Brain microvascular endothelial cell (primary cell): ENCODE measurements around the gene PPM1M.

ENCODE experiments used
- DNase-seq: peaks from one replicate; pipeline ENCODE4 v3.0.0-alpha.2; 2020
- H3K27ac ChIP-seq: fragments of 250-450 bp; sonication (Bioruptor Pico); 2 replicates; pipeline ENCODE4 v1.5.1; 2020; ENCODE audit warnings: mild to moderate bottlenecking, moderate library complexity
- H3K27me3 ChIP-seq: fragments of 250-450 bp; sonication (Bioruptor Pico); replicated peaks from 2 replicates; pipeline ENCODE4 v1.5.1; 2020; ENCODE audit warnings: mild to moderate bottlenecking
- H3K36me3 ChIP-seq: fragments of 250-450 bp; sonication (Bioruptor Pico); replicated peaks from 2 replicates; pipeline ENCODE4 v1.5.1; 2020; ENCODE audit warnings: mild to moderate bottlenecking
- H3K4me3 ChIP-seq: 2 replicates; pipeline ENCODE4 v1.5.1; 2011; ENCODE audit warnings: low read depth, mild to moderate bottlenecking, control low read depth, low read length, moderate library complexity
- CTCF ChIP-seq: IDR thresholded peaks from 2 replicates; pipeline ENCODE4 v1.5.1; 2011; ENCODE audit warnings: low read depth, mild to moderate bottlenecking, moderate library complexity, low read length, control low read depth, inconsistent platforms; ENCODE audit errors: missing control alignments
- in situ Hi-C: cut with HindIII; loops from 2 replicates; pipeline ENCODE4 v1.10.0; 2017; ENCODE audit warnings: low sequenced_read_pairs, low pct_ligation_motif_present

PPM1M gene

GRCh38 chr3:52240059-52240885 lies 5.3 kb upstream of the PPM1M start:
- Histone ChIP-seq H3K27me3 (no peaks in the 10 kb centered on the region), H3K36me3 (no peaks in the 10 kb centered on the region), H3K4me3 (peak overlapping the region; percentile 93), H3K27ac (peak overlapping the region; percentile 43)
- in situ Hi-C loops: no loop called here
- peak; percentile 12 for TF ChIP-seq CTCF
- peak; percentile 88 for DNase-seq

DNA sequence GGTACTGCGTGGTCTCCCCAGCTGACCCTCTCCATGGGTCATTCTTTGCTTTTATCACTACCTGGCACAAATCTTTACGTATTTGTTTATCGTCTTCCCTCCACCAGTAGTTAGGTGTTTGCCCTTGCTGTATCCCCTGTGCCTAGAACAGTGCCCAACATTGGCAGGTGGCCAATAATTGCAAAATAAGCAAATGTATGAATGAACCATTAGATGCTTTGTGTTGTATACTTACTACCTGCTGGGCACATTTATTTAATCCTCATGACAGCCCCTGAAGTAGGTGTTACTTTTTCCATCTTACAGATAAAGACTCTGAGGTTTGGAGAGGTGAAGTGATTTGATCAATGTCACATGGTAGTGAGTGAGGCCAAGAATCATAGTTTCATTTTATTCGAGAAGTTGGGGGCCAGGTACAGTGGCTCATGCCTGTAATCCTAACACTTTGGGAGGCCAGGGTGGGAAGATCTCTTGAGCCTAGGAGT lies 4.6 kb upstream of the PPM1M start:
- TF ChIP-seq CTCF: no peak

DNA sequence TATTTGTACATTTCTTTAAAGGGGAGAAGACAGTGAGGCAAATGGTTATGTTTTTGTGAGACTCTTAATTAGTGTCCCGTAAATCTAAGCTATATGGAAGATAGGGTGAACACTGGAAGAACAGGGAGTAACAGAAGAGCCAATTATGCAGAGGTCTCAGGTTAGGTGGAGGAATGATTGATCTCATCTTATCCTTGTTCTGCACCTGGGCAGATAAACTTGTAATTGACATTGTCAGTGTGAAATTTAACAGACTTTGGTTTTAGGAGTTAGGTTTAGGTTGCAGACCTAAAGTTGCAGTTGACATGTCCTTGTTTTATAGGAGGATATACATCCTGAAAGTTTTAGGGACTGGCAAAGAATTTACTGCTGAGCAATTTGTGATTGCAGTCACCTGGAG lies 3.5 kb upstream of the PPM1M start:
- DNase-seq: no peak

More for the DNA sequence above, 4.6 kb upstream of the PPM1M start:
- H3K4me3 ChIP-seq: no peak overlapping the region
- DNase-seq: no peak
- H3K27ac ChIP-seq: no peak overlapping the region
- no peaks in the 10 kb centered on the region for H3K36me3 ChIP-seq
- no peaks in the 10 kb centered on the region for H3K27me3 ChIP-seq
- in situ Hi-C loops: no loop called here

DNA sequence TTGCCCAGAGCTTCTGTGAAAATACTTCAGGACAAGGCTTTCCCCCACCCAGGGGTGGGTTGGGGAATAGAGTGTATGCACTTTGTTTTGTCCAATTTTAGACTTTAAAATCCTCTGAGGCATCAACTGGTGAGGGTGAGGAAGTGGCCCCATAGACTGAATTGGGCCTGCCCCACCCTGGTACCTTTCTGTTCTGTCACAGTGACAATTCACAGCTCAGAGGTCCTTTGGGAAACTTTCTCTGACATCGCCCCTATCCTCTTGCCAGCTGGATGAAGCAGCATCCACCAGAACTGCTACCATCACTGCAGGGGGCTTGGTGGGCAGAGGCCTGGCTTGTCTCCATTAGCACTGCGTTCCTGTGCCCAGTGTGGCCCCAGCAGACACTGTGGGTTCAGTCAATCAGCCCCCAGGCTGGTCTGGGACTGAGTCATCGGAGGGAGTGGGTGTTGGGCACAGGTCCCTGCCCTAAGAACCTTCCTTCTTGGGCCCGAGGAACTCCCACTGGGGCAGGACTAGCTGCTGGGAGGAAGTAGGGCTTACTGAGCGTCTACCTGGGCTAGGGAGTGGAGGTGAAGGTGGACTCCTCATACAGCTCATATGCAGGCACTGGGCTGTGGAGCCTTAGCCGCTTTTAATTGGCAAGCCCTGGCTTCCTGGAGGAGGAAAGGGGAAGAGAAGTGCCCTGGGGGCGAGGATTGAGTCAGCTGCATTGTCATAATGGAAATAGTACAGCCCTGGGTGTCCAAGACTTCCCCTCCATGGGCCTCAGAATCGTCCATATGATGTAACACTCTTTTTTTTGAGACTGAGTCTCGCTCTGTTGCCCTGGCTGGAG lies 1.5 kb upstream of the PPM1M start:
- no peak overlapping the region for H3K27ac ChIP-seq
- no peaks in the 10 kb centered on the region for H3K27me3 ChIP-seq
- TF ChIP-seq CTCF: no peak
- in situ Hi-C loops: no loop called here
- DNase-seq: no peak
- H3K4me3 ChIP-seq: no peak overlapping the region
- H3K36me3 ChIP-seq: peaks cover 4% of the 10 kb centered on the region

More for the DNA sequence above, 3.5 kb upstream of the PPM1M start:
- no peaks in the 10 kb centered on the region for H3K27me3 ChIP-seq
- no peaks in the 10 kb centered on the region for H3K36me3 ChIP-seq
- no peak overlapping the region for H3K4me3 ChIP-seq
- in situ Hi-C loops: no loop called here
- no peak for TF ChIP-seq CTCF
- no peak overlapping the region for H3K27ac ChIP-seq

DNA sequence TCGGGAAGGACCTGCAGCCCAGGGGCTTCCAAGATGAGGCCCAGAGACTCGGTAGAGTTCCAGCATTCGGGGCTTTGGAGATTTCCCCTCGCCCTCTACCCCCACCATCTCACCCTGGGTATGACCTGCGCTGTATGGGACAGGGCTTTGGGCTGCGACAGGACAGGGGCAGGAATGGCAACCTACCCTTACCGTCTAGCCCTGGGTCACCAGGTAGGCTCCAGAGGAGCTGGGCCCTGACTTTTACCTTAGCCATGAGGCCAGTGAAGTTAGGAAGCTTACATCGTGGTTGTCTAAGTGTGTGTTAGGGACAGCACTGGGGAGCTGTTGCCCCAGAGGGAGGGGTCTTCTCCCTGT lies 683 bp downstream of the PPM1M start:
- TF ChIP-seq CTCF: no peak
- peak overlapping the region; percentile 56 for H3K4me3 ChIP-seq
- in situ Hi-C loops: no loop called here
- H3K36me3 ChIP-seq: peaks cover 19% of the 10 kb centered on the region
- DNase-seq: no peak
- H3K27ac ChIP-seq: no peak overlapping the region
- H3K27me3 ChIP-seq: no peaks in the 10 kb centered on the region
